Measurements from ENCODE around the gene RBFOX1. TPM values are rescaled to one million over a fixed set of nuclear protein-coding genes. Genes with fewer than 3 reads are reported as not detected.

RBFOX1 gene
- total and polyA plus RNA-seq, 10 of the 15 experiments (the other 5 are each of a cell fraction or from before 2014, with no cell fraction given): 0.87 TPM; not detected in 9

GRCh38 chr16:7597677-7598076 lies 265.0 kb downstream of the RBFOX1 start:
- SMC1A ChIA-PET (ENCODE audit: uncharacterized antibody, unreplicated experiment): no interaction called here
- H2AFZ ChIP-seq (ENCODE audit: control insufficient read depth, low read depth, low read length): no peak overlapping the region
- POLR2A ChIA-PET: no interaction called here
- no peak overlapping the region for H3K27ac ChIP-seq (ENCODE audit: control insufficient read depth, insufficient read depth)
- no TSS peak for BruUV-seq (replicated peaks)
- intact Hi-C loops (cut with micrococcal nuclease; ENCODE audit: unreplicated experiment) (no loop called here), in situ Hi-C loops (cut with MboI) (no loop called here)
- H3K27me3 ChIP-seq (replicated peaks in 1 of 2; ENCODE audit: control insufficient read depth in 2 of 2, insufficient read depth in 2 of 2, low read length in 1 of 2): no peaks in the 10 kb centered on the region
- H3K9me3 ChIP-seq (replicated peaks; ENCODE audit: control insufficient read depth, insufficient read depth, low read length): no peaks in the 10 kb centered on the region; the same call in 2 of the 3 replicates
- no peaks in the 10 kb centered on the region for H3K79me2 ChIP-seq (ENCODE audit: control insufficient read depth, insufficient read depth, low read length)
- WGBS (ENCODE audit: insufficient coverage, insufficient replicate concordance, low lambda C conversion rate, missing lambda C conversion rate): 5% methylated on average over 3 of the region's 3 CpGs
- CTCF ChIA-PET: no interaction called here
- FAIRE-seq (no peak), DNase-seq (ENCODE audit: low read depth, low spot score) (no peak), ATAC-seq (no peak)
- no peak overlapping the region for H3K9ac ChIP-seq (ENCODE audit: control insufficient read depth, insufficient read depth, low read length)
- no peaks in the 10 kb centered on the region for H3K4me1 ChIP-seq (ENCODE audit: control insufficient read depth, insufficient read depth, low read length)
- TF ChIP-seq, protein P1, sequence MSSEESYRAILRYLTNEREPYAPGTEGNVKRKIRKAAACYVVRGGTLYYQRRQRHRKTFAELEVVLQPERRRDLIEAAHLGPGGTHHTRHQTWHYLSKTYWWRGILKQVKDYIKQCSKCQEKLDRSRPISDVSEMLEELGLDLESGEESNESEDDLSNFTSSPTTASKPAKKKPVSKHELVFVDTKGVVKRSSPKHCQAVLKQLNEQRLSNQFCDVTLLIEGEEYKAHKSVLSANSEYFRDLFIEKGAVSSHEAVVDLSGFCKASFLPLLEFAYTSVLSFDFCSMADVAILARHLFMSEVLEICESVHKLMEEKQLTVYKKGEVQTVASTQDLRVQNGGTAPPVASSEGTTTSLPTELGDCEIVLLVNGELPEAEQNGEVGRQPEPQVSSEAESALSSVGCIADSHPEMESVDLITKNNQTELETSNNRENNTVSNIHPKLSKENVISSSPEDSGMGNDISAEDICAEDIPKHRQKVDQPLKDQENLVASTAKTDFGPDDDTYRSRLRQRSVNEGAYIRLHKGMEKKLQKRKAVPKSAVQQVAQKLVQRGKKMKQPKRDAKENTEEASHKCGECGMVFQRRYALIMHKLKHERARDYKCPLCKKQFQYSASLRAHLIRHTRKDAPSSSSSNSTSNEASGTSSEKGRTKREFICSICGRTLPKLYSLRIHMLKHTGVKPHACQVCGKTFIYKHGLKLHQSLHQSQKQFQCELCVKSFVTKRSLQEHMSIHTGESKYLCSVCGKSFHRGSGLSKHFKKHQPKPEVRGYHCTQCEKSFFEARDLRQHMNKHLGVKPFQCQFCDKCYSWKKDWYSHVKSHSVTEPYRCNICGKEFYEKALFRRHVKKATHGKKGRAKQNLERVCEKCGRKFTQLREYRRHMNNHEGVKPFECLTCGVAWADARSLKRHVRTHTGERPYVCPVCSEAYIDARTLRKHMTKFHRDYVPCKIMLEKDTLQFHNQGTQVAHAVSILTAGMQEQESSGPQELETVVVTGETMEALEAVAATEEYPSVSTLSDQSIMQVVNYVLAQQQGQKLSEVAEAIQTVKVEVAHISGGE (CRISPR knock-in tag; IDR thresholded peaks at IDR 0.05): no peak
- no peak for TF ChIP-seq RUNX3 (IDR thresholded peaks at IDR 0.05; ENCODE audit: low read length)
- no peak for TF ChIP-seq KDM1A (IDR thresholded peaks at IDR 0.05; ENCODE audit: borderline replicate concordance)
- TF ChIP-seq RAD21 (IDR thresholded peaks at IDR 0.05; ENCODE audit: insufficient read depth, low read depth, low read length): no peak
- no peak for TF ChIP-seq WRNIP1 (IDR thresholded peaks at IDR 0.05; ENCODE audit: borderline replicate concordance, low read depth, low read length)
- TF ChIP-seq MTA2 (IDR thresholded peaks at IDR 0.05; ENCODE audit: low read depth): no peak
- TF ChIP-seq LARP7 (IDR thresholded peaks at IDR 0.05): no peak
- no peaks in the 10 kb centered on the region for H3K36me3 ChIP-seq (ENCODE audit: control insufficient read depth in 2 of 2, insufficient read depth in 2 of 2, low read length in 1 of 2)
- H4K20me1 ChIP-seq (ENCODE audit: control insufficient read depth, insufficient read depth): no peaks in the 10 kb centered on the region
- no peak overlapping the region for H3K4me2 ChIP-seq (ENCODE audit: control insufficient read depth, insufficient read depth)
- RAD21 ChIA-PET (ENCODE audit: unreplicated experiment): no interaction called here
- no peak overlapping the region for H3K4me3 ChIP-seq

Data from GM12878 (cell line).